ENCODE data around the gene UMAD1. TPM values are rescaled to one million over a fixed set of nuclear protein-coding genes. Genes with fewer than 3 reads are reported as not detected.
A peak's percentile ranks its signal among the peaks of the same experiment; 100 is the strongest.
"Not testable (repeated sequence)": the region's sequence is repeated elsewhere in the genome, so short reads cannot be mapped to it uniquely, and the experiment has no call there.

Gene UMAD1
- total RNA-seq, 1 donor from 2014 or later: 12.8 TPM

- peaks cover 11% of the 10 kb centered on the region for H3K36me3 Mint-ChIP-seq (ENCODE audit: insufficient read depth)
- TF ChIP-seq, protein P1, sequence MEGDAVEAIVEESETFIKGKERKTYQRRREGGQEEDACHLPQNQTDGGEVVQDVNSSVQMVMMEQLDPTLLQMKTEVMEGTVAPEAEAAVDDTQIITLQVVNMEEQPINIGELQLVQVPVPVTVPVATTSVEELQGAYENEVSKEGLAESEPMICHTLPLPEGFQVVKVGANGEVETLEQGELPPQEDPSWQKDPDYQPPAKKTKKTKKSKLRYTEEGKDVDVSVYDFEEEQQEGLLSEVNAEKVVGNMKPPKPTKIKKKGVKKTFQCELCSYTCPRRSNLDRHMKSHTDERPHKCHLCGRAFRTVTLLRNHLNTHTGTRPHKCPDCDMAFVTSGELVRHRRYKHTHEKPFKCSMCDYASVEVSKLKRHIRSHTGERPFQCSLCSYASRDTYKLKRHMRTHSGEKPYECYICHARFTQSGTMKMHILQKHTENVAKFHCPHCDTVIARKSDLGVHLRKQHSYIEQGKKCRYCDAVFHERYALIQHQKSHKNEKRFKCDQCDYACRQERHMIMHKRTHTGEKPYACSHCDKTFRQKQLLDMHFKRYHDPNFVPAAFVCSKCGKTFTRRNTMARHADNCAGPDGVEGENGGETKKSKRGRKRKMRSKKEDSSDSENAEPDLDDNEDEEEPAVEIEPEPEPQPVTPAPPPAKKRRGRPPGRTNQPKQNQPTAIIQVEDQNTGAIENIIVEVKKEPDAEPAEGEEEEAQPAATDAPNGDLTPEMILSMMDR (IDR thresholded peaks at IDR 0.05; ENCODE audit: unreplicated experiment): no peak
- no peak overlapping the region for H3K4me3 Mint-ChIP-seq (ENCODE audit: low read depth)
- DNase-seq (ENCODE audit: low spot score, unreplicated experiment): no peak
- H3K4me1 Mint-ChIP-seq (ENCODE audit: low read depth): peaks cover 1% of the 10 kb centered on the region
- peaks cover 6% of the 10 kb centered on the region for H3K9me3 Mint-ChIP-seq (ENCODE audit: low read depth)
- H3K27ac Mint-ChIP-seq: no peak overlapping the region
- no peaks in the 10 kb centered on the region for H3K27me3 Mint-ChIP-seq
Measured at GRCh38 chr7:7820939-7821338, 180.4 kb downstream of the UMAD1 start.

DNA sequence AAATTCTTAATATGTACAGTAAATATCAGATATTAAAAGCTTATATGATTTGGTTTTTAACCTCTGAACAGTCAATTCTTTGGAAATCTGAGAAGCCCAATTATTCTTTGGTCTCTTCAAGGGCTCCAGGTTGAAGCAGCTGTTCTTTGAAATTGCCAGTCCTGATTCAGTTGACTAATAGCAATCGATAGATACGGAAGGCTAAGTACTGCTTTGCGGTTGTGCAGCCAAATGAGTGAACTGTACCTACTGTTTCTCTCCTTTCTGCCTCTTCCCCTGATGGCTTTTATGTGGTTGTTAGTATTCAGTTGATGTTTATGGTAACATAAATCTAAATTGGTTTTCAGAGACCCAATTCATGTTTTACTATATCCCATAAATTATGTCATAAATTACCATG is 181.0 kb downstream of the UMAD1 start:
- H3K27ac Mint-ChIP-seq: no peak overlapping the region
- no peak overlapping the region for H3K4me3 Mint-ChIP-seq (ENCODE audit: low read depth)
- H3K9me3 Mint-ChIP-seq (ENCODE audit: low read depth): peaks cover 6% of the 10 kb centered on the region
- peaks cover 11% of the 10 kb centered on the region for H3K36me3 Mint-ChIP-seq (ENCODE audit: insufficient read depth)
- DNase-seq (ENCODE audit: low spot score, unreplicated experiment): no peak
- no peaks in the 10 kb centered on the region for H3K27me3 Mint-ChIP-seq
- H3K4me1 Mint-ChIP-seq (ENCODE audit: low read depth): peaks cover 1% of the 10 kb centered on the region
- TF ChIP-seq, protein P1 (IDR thresholded peaks at IDR 0.05; ENCODE audit: unreplicated experiment): no peak

DNA sequence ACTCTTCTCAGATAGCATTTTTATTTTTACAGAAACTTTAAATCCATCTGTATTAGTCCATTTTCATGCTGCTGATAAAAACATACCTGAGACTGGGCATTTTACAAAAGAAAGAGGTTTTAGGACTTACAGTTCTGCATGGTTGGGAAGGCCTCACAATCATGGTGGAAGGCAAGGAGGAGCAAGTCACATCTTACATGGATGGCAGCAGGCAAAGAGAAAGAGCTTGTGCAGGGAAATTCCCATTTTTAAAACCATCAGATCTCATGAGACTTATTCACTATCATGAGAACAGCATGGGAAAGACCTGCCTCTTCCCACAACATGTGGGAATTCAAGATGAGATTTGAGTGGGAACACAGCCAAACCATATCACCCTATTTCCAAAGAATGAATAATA is 184.7 kb downstream of the UMAD1 start:
- H3K4me3 Mint-ChIP-seq (ENCODE audit: low read depth); H3K27me3 Mint-ChIP-seq; H3K9me3 Mint-ChIP-seq (ENCODE audit: low read depth); H3K36me3 Mint-ChIP-seq (ENCODE audit: insufficient read depth); H3K4me1 Mint-ChIP-seq (ENCODE audit: low read depth); DNase-seq (ENCODE audit: low spot score, unreplicated experiment): not testable (repeated sequence)
- peak overlapping the region; percentile 15 for H3K27ac Mint-ChIP-seq

- TF ChIP-seq, protein P1 (IDR thresholded peaks at IDR 0.05; ENCODE audit: unreplicated experiment): no peak
- no peak for DNase-seq (ENCODE audit: low spot score, unreplicated experiment)
- H3K4me3 Mint-ChIP-seq (ENCODE audit: low read depth): no peak overlapping the region
- no peaks in the 10 kb centered on the region for H3K4me1 Mint-ChIP-seq (ENCODE audit: low read depth)
- H3K36me3 Mint-ChIP-seq (ENCODE audit: insufficient read depth): peaks cover 7% of the 10 kb centered on the region
- H3K27ac Mint-ChIP-seq: no peak overlapping the region
- no peaks in the 10 kb centered on the region for H3K27me3 Mint-ChIP-seq
- H3K9me3 Mint-ChIP-seq (ENCODE audit: low read depth): peaks cover 3% of the 10 kb centered on the region
Measured at GRCh38 chr7:7829667-7830066, 189.1 kb downstream of the UMAD1 start.

- H3K27me3 Mint-ChIP-seq: no peaks in the 10 kb centered on the region
- no peak overlapping the region for H3K27ac Mint-ChIP-seq
- H3K36me3 Mint-ChIP-seq (ENCODE audit: insufficient read depth): peaks cover 3% of the 10 kb centered on the region
- H3K9me3 Mint-ChIP-seq (ENCODE audit: low read depth): peaks cover under 1% of the 10 kb centered on the region
- no peak overlapping the region for H3K4me3 Mint-ChIP-seq (ENCODE audit: low read depth)
- DNase-seq (ENCODE audit: low spot score, unreplicated experiment): no peak
- no peaks in the 10 kb centered on the region for H3K4me1 Mint-ChIP-seq (ENCODE audit: low read depth)
- TF ChIP-seq, protein P1 (IDR thresholded peaks at IDR 0.05; ENCODE audit: unreplicated experiment): no peak
Measured at GRCh38 chr7:7830122-7830878, 189.7 kb downstream of the UMAD1 start.

GRCh38 chr7:7832518-7832917 is 192.0 kb downstream of the UMAD1 start:
- Mint-ChIP-seq H3K4me3 (ENCODE audit: low read depth) (no peak overlapping the region), H3K27ac (no peak overlapping the region)

More at GRCh38 chr7:7832518-7832917, 192.0 kb downstream of the UMAD1 start:
- no peaks in the 10 kb centered on the region for H3K27me3 Mint-ChIP-seq
- no peaks in the 10 kb centered on the region for H3K9me3 Mint-ChIP-seq (ENCODE audit: low read depth)
- H3K36me3 Mint-ChIP-seq (ENCODE audit: insufficient read depth): peaks cover 3% of the 10 kb centered on the region
- TF ChIP-seq, protein P1 (IDR thresholded peaks at IDR 0.05; ENCODE audit: unreplicated experiment): no peak
- no peaks in the 10 kb centered on the region for H3K4me1 Mint-ChIP-seq (ENCODE audit: low read depth)
- no peak for DNase-seq (ENCODE audit: low spot score, unreplicated experiment)
